ENCODE results near the gene RAPGEF4. TPM values are rescaled to one million over a fixed set of nuclear protein-coding genes. Genes with fewer than 3 reads are reported as not detected.

Gene RAPGEF4
- total and polyA plus RNA-seq, 9 of the 15 experiments (the other 6 are each of a cell fraction or from before 2014, with no cell fraction given), result 0.04 to 0.33 (median 0.13) TPM; not detected in 6

DNA sequence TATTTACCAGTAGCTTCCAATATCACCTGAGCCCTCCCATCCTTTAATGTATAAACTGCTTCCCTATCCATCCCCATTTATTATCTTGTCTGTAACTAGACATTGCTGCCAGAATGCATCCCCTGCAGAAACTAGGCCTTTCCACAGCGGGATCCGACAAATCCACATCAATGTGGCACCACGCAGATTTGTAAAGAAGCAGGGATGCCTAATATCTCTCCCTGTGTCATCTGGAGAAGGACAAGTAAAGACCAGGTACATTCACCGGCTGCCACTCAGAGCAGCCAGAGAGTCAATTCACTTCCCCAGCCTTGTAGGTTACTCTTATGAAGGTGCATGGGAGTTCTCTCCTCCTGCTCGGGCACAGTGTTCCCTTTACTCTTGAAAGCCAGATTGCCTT lies 241.2 kb downstream of the RAPGEF4 start:
- no TSS peak for BruUV-seq (replicated peaks)
- ATAC-seq (no peak), DNase-seq (ENCODE audit: extremely low read depth in 1 of 4, low spot score in 3 of 4) (no peak), FAIRE-seq (no peak)
- no peak overlapping the region for H3K4me2 ChIP-seq (ENCODE audit: insufficient read depth, low read length)
- CTCF ChIA-PET (ENCODE audit: low intra/inter-chr PET ratio), result no interaction called here
- WGBS (ENCODE audit: insufficient coverage, low coverage, missing lambda C conversion rate), result 2% methylated on average over 5 of the region's 5 CpGs
- no peaks in the 10 kb centered on the region for H3K9me3 ChIP-seq (replicated peaks; ENCODE audit: control insufficient read depth, insufficient read depth, low read depth, low read length)
- POLR2A ChIA-PET, result interaction anchor here (1.6 kb wide), 1 partner anchor 9 kb away, joined by 4 read pairs; no protein-coding TSS in a partner anchor
- no peak overlapping the region for H3K4me3 ChIP-seq
- no peak overlapping the region for H3K9ac ChIP-seq (ENCODE audit: insufficient read depth in 1 of 2, low read depth in 2 of 2, low read length in 2 of 2)
- intact Hi-C loops (cut with micrococcal nuclease), result no loop called here
- H4K20me1 ChIP-seq (replicated peaks; ENCODE audit: control insufficient read depth, insufficient read depth, low read length), result no peaks in the 10 kb centered on the region
- TF ChIP-seq MYC (IDR thresholded peaks at IDR 0.05; ENCODE audit: low read depth, low read length) (no peak), MYC (CRISPR knock-in tag; IDR thresholded peaks at IDR 0.05; ENCODE audit: borderline replicate concordance, low read depth) (no peak), ZFP1 (CRISPR knock-in tag; IDR thresholded peaks at IDR 0.05) (no peak), CBX8 (IDR thresholded peaks at IDR 0.05; ENCODE audit: borderline replicate concordance, extremely low read depth, low read depth, low read length, poor library complexity, severe bottlenecking) (no peak), TAF7 (tag; IDR thresholded peaks at IDR 0.05) (no peak), ZNF274 (IDR thresholded peaks at IDR 0.05; ENCODE audit: borderline replicate concordance, low read depth, low read length) (no peak), MEF2D (tag; conservative IDR thresholded peaks at IDR 0.05; ENCODE audit: low read depth) (no peak), TFAM (CRISPR knock-in tag; conservative IDR thresholded peaks at IDR 0.05) (no peak)
- TF ChIP-seq, protein P1, sequence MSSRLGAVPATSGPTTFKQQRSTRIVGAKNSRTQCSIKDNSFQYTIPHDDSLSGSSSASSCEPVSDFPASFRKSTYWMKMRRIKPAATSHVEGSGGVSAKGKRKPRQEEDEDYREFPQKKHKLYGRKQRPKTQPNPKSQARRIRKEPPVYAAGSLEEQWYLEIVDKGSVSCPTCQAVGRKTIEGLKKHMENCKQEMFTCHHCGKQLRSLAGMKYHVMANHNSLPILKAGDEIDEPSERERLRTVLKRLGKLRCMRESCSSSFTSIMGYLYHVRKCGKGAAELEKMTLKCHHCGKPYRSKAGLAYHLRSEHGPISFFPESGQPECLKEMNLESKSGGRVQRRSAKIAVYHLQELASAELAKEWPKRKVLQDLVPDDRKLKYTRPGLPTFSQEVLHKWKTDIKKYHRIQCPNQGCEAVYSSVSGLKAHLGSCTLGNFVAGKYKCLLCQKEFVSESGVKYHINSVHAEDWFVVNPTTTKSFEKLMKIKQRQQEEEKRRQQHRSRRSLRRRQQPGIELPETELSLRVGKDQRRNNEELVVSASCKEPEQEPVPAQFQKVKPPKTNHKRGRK (tag; IDR thresholded peaks at IDR 0.05), result no peak
- TF ChIP-seq, protein P2, sequence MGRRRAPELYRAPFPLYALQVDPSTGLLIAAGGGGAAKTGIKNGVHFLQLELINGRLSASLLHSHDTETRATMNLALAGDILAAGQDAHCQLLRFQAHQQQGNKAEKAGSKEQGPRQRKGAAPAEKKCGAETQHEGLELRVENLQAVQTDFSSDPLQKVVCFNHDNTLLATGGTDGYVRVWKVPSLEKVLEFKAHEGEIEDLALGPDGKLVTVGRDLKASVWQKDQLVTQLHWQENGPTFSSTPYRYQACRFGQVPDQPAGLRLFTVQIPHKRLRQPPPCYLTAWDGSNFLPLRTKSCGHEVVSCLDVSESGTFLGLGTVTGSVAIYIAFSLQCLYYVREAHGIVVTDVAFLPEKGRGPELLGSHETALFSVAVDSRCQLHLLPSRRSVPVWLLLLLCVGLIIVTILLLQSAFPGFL (CRISPR knock-in tag; IDR thresholded peaks at IDR 0.05), result no peak
- TF ChIP-seq, protein P3, sequence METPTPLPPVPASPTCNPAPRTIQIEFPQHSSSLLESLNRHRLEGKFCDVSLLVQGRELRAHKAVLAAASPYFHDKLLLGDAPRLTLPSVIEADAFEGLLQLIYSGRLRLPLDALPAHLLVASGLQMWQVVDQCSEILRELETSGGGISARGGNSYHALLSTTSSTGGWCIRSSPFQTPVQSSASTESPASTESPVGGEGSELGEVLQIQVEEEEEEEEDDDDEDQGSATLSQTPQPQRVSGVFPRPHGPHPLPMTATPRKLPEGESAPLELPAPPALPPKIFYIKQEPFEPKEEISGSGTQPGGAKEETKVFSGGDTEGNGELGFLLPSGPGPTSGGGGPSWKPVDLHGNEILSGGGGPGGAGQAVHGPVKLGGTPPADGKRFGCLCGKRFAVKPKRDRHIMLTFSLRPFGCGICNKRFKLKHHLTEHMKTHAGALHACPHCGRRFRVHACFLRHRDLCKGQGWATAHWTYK (CRISPR knock-in tag; IDR thresholded peaks at IDR 0.05), result no peak
- in situ Hi-C loops (cut with MboI), result no loop called here
- H3K27me3 ChIP-seq (ENCODE audit: control insufficient read depth in 2 of 2, insufficient read depth in 2 of 2, low read length in 2 of 2), result peaks cover 10 to 17% of the 10 kb centered on the region in 2 experiments; a peak in 4 of 5 replicates
- H3K27ac ChIP-seq (ENCODE audit: extremely low read depth, low read depth, low read length), result no peak overlapping the region
- H3K4me1 ChIP-seq (replicated peaks in 1 of 2; ENCODE audit: control insufficient read depth in 2 of 2, insufficient read depth in 2 of 2, low read length in 2 of 2), result no peaks in the 10 kb centered on the region
- H2AFZ ChIP-seq (ENCODE audit: low read depth, low read length), result no peak overlapping the region
- no peaks in the 10 kb centered on the region for H3K9me1 ChIP-seq (ENCODE audit: control insufficient read depth, insufficient read depth, low read length)
- H3K79me2 ChIP-seq (ENCODE audit: control insufficient read depth, insufficient read depth, low read length), result no peaks in the 10 kb centered on the region
- H3K36me3 ChIP-seq (ENCODE audit: control insufficient read depth, insufficient read depth, low read length), result no peaks in the 10 kb centered on the region

All from K562 (cell line).